GM12892 (cell line): ENCODE measurements around the gene KLF18.

ENCODE experiments used
- POLR2A ChIP-seq: IDR thresholded peaks from 2 replicates; pipeline ENCODE4 v1.6.1; 2011; ENCODE audit warnings: low read depth, low read length, control low read depth
- POLR2AphosphoS5 ChIP-seq: IDR thresholded peaks from 2 replicates; pipeline ENCODE4 v1.6.1; 2011; ENCODE audit warnings: low read depth, low read length, control low read depth
- TAF1 ChIP-seq: IDR thresholded peaks from 2 replicates; pipeline ENCODE4 v1.6.1; 2011; ENCODE audit warnings: low read depth, mild to moderate bottlenecking, control low read depth, low read length, borderline replicate concordance

- TF ChIP-seq POLR2A (no peak), TAF1 (no peak), POLR2AphosphoS5 (no peak)
These were observed 33.2 kb downstream of the KLF18 start for GRCh38 chr1:44108241-44108640.
